K562 (cell line): ENCODE results near the gene TRIO. TPM values are rescaled to one million over a fixed set of nuclear protein-coding genes. Genes with fewer than 3 reads are reported as not detected.

Source experiments
- ATF2 ChIP-seq: sonication (generic); formaldehyde crosslinking; IDR thresholded peaks from 2 replicates; pipeline ENCODE4 v1.8.1; 2022; ENCODE audit warnings: missing genetic modification reagents
- BCLAF1 ChIP-seq, 2 experiments: fragments of 450-650 bp in 1 of 2; IDR thresholded peaks; 2 replicates each; pipeline ENCODE4 v1.6.1; 2011 to 2017; ENCODE audit warnings: low read depth in 2 of 2, antibody characterized with exemption in 1 of 2, borderline replicate concordance in 1 of 2, low read length in 1 of 2, mild to moderate bottlenecking in 1 of 2, mixed read lengths in 1 of 2; ENCODE audit not compliant: control insufficient read depth in 1 of 2
- CBX2 ChIP-seq: fragments of 200-600 bp; sonication (generic); IDR thresholded peaks from one replicate; pipeline ENCODE4 v1.6.1; 2012; ENCODE audit warnings: mild to moderate bottlenecking, low read length, inconsistent platforms; ENCODE audit not compliant: insufficient read depth, poor library complexity, severe bottlenecking
- CBX5 ChIP-seq: IDR thresholded peaks from 2 replicates; pipeline ENCODE4 v1.6.1; 2014; ENCODE audit warnings: low read depth, borderline replicate concordance
- HDAC3 ChIP-seq: fragments of 450-650 bp; IDR thresholded peaks from 2 replicates; pipeline ENCODE4 v1.6.1; 2018; ENCODE audit warnings: borderline replicate concordance, mild to moderate bottlenecking, moderate library complexity; ENCODE audit not compliant: partially characterized antibody
- ILF3 ChIP-seq: fragments of 450-650 bp; IDR thresholded peaks from 2 replicates; pipeline ENCODE4 v1.6.1; 2018; ENCODE audit warnings: antibody characterized with exemption, mild to moderate bottlenecking, moderate library complexity, borderline replicate concordance
- KLF16 ChIP-seq: IDR thresholded peaks from 2 replicates; pipeline ENCODE4 v1.6.1; 2016; ENCODE audit warnings: antibody characterized with exemption
- PKNOX1 ChIP-seq: fragments of 450-650 bp; IDR thresholded peaks from 2 replicates; pipeline ENCODE4 v1.6.1; 2016
- RBFOX2 ChIP-seq: fragments of 200-400 bp; formaldehyde crosslinking; IDR thresholded peaks from 2 replicates; pipeline ENCODE4 v1.6.1; 2017; ENCODE audit warnings: low read depth, mild to moderate bottlenecking, low read length, moderate library complexity
- RBM25 ChIP-seq: fragments of 200-400 bp; formaldehyde crosslinking; IDR thresholded peaks from 2 replicates; pipeline ENCODE4 v1.6.1; 2018; ENCODE audit warnings: low read length, low read depth, moderate library complexity; ENCODE audit not compliant: severe bottlenecking
- RHOXF2B ChIP-seq: fragments of 250-450 bp; sonication (Bioruptor Pico); conservative IDR thresholded peaks from 2 replicates; pipeline ENCODE4 v1.5.1; 2021
- SLC30A9 ChIP-seq: fragments of 250-450 bp; sonication (Bioruptor Pico); IDR thresholded peaks from 2 replicates; pipeline ENCODE4 v1.8.0; 2022; ENCODE audit warnings: mild to moderate bottlenecking, moderate library complexity
- ZSCAN32 ChIP-seq: fragments of 450-650 bp; formaldehyde crosslinking; IDR thresholded peaks from 2 replicates; pipeline ENCODE4 v1.4.0; 2020; ENCODE audit warnings: mild to moderate bottlenecking, moderate library complexity
- polyA plus RNA-seq, 8 experiments: library from polyadenylated mRNA; depleted of rRNA in 4 of 8; stranded (reverse) in 5 of 8; unstranded in 3 of 8; fragments of >200 nt; fragmentation: Nextera tagmentation in 2 of 8; fragmentation: Illumina TruSeq in 1 of 8; extraction: Ambion mirVana in 2 of 8; extraction: Trizol in 1 of 8; gene quantifications; 2 replicates each; pipeline versions ENCODE4 v1.2.1 to v1.2.3, GENCODE V29; 2011 to 2014; ENCODE audit warnings: inconsistent platforms in 1 of 8, missing spikeins in 1 of 8
- total RNA-seq, 7 experiments: library from RNA; depleted of rRNA in 6 of 7; stranded (reverse); fragments of >200 nt in 6 of 7; fragmentation: Illumina TruSeq in 2 of 7; extraction: Trizol in 2 of 7; gene quantifications; 2 replicates each; pipeline versions ENCODE4 v1.2.1 to v1.2.3, GENCODE V29; 2011 to 2021; ENCODE audit warnings: low replicate concordance in 1 of 7
- TF ChIP-seq, protein P1 (sequence below): IDR thresholded peaks from 3 replicates; pipeline ENCODE4 v1.6.1; 2011; ENCODE audit warnings: borderline replicate concordance, mild to moderate bottlenecking, moderate library complexity; ENCODE audit not compliant: insufficient read length; ENCODE audit errors: extremely low read depth
- TF ChIP-seq, protein P2 (sequence below), 3 experiments: IDR thresholded peaks in 2 of 3; conservative IDR thresholded peaks in 1 of 3; 2 replicates each; pipeline ENCODE4 v1.5.1; 2011 to 2012; ENCODE audit warnings: low read length in 3 of 3, mild to moderate bottlenecking in 3 of 3, control low read depth in 2 of 3, improper control_type of control experiment in 1 of 3, inconsistent platforms in 1 of 3, low read depth in 1 of 3, mixed read lengths in 1 of 3, moderate library complexity in 1 of 3; ENCODE audit not compliant: insufficient read depth in 2 of 3

Gene TRIO
- total and polyA plus RNA-seq, 9 of the 15 experiments (the other 6 are each of a cell fraction or from before 2014, with no cell fraction given): 0.24 to 5.0 (median 1.1) TPM

- TF ChIP-seq BCLAF1 (IDR thresholded peaks at IDR 0.05; ENCODE audit: borderline replicate concordance in 1 of 2, control insufficient read depth in 1 of 2, low read depth in 2 of 2, low read length in 1 of 2): no peak
- TF ChIP-seq, protein P1, sequence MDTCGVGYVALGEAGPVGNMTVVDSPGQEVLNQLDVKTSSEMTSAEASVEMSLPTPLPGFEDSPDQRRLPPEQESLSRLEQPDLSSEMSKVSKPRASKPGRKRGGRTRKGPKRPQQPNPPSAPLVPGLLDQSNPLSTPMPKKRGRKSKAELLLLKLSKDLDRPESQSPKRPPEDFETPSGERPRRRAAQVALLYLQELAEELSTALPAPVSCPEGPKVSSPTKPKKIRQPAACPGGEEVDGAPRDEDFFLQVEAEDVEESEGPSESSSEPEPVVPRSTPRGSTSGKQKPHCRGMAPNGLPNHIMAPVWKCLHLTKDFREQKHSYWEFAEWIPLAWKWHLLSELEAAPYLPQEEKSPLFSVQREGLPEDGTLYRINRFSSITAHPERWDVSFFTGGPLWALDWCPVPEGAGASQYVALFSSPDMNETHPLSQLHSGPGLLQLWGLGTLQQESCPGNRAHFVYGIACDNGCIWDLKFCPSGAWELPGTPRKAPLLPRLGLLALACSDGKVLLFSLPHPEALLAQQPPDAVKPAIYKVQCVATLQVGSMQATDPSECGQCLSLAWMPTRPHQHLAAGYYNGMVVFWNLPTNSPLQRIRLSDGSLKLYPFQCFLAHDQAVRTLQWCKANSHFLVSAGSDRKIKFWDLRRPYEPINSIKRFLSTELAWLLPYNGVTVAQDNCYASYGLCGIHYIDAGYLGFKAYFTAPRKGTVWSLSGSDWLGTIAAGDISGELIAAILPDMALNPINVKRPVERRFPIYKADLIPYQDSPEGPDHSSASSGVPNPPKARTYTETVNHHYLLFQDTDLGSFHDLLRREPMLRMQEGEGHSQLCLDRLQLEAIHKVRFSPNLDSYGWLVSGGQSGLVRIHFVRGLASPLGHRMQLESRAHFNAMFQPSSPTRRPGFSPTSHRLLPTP: no peak
- TF ChIP-seq HDAC3: no peak
- TF ChIP-seq KLF16: peak; percentile 34; the same call in 1 of the 2 replicates
- TF ChIP-seq CBX2: no peak
- TF ChIP-seq RBM25: no peak
- TF ChIP-seq PKNOX1: no peak
- TF ChIP-seq RHOXF2B (CRISPR knock-in tag): no peak
- TF ChIP-seq CBX5: no peak
- TF ChIP-seq ATF2 (CRISPR knock-in tag): no peak
- TF ChIP-seq, protein P2, sequence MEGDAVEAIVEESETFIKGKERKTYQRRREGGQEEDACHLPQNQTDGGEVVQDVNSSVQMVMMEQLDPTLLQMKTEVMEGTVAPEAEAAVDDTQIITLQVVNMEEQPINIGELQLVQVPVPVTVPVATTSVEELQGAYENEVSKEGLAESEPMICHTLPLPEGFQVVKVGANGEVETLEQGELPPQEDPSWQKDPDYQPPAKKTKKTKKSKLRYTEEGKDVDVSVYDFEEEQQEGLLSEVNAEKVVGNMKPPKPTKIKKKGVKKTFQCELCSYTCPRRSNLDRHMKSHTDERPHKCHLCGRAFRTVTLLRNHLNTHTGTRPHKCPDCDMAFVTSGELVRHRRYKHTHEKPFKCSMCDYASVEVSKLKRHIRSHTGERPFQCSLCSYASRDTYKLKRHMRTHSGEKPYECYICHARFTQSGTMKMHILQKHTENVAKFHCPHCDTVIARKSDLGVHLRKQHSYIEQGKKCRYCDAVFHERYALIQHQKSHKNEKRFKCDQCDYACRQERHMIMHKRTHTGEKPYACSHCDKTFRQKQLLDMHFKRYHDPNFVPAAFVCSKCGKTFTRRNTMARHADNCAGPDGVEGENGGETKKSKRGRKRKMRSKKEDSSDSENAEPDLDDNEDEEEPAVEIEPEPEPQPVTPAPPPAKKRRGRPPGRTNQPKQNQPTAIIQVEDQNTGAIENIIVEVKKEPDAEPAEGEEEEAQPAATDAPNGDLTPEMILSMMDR (IDR thresholded peaks at IDR 0.05 in 2 of 3, conservative IDR thresholded peaks at IDR 0.05 in 1 of 3; ENCODE audit: insufficient read depth in 2 of 3, low read depth in 1 of 3, low read length in 3 of 3): peak; percentile 64 to 79 (median 73)
- TF ChIP-seq SLC30A9 (CRISPR knock-in tag): no peak
- no peak for TF ChIP-seq ZSCAN32
- no peak for TF ChIP-seq ILF3
- no peak for TF ChIP-seq RBFOX2
Measured at GRCh38 chr5:14108170-14108996, 34.8 kb upstream of the TRIO start (continued).
